ENCODE results near the gene KCND2. TPM values are rescaled to one million over a fixed set of nuclear protein-coding genes. Genes with fewer than 3 reads are reported as not detected.
A peak's percentile ranks its signal among the peaks of the same experiment; 100 is the strongest.

KCND2 gene
- total RNA-seq, 1 experiment from 2014 or later: not detected

DNA sequence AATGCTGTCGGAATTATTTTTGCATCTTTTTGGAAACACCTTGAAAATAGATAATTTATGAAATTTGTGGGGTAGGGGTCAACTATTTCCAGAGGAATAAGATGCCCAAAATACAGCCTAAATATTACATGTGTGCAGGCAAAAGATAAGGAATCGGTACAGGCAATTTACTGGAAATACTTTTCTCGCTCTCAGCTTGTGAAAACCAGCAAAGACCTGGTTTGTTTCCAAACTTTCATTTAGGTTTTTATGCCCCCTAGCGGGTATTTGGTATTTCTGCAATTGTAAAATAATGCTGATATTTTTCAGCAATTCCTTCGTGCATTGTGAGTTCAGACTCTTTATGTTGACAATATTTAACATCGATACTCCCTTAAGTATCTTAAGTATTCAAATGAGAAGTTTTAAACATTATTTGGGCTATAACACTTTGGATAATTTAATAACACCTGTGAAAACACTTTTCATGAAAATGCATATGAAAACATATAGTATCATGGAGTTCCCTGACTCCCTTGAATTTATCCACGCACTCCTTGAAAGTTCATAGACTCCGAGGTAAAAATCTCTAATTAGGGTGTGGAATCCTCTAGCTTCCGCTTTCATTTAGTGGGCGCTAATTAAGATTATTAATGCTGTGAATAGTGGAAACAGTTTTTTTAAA lies 452.5 kb downstream of the KCND2 start:
- Histone ChIP-seq H3K9ac (ENCODE audit: low read length) (no peak overlapping the region), H2AFZ (ENCODE audit: low read length) (no peak overlapping the region), H4K20me1 (ENCODE audit: insufficient read depth, low read depth, low read length) (no peaks in the 10 kb centered on the region), H3K9me2 (replicated peaks; ENCODE audit: insufficient read depth, low read length) (no peaks in the 10 kb centered on the region), H3K4me1 (ENCODE audit: low read length) (no peaks in the 10 kb centered on the region), H3K4me2 (ENCODE audit: low read depth, low read length, poor library complexity, severe bottlenecking) (no peak overlapping the region), H3K9me3 (ENCODE audit: low read length) (no peaks in the 10 kb centered on the region), H3K27me3 (ENCODE audit: low read length) (no peaks in the 10 kb centered on the region), H3K4me3 (ENCODE audit: low read length) (no peak overlapping the region), H3K27ac (ENCODE audit: low read length) (no peak overlapping the region), H3K79me2 (ENCODE audit: low read length) (no peaks in the 10 kb centered on the region), H3K36me3 (ENCODE audit: insufficient read depth, low read length) (no peaks in the 10 kb centered on the region)
- peak; percentile 68 for DNase-seq

DNA sequence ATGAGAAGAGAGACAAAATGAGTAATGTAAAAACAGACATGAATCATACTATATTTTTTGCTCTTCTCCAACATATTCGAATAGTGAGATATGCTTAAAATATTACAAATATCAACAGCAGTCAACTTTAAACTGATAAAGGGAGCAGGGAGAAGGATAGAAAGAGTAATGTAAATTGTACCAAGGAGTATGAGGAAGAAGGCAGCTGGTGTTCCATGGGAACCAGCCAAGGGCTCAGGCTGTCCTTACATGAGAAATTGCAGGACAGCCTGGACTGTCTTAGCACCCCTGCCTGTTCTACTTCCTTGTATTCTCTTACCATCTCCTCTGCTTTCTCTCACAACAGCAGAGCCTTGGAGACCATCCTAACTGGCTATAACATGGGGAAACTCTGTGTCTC lies 456.3 kb downstream of the KCND2 start:
- H3K9me2 ChIP-seq (replicated peaks; ENCODE audit: insufficient read depth, low read length): no peaks in the 10 kb centered on the region
- H3K4me2 ChIP-seq (ENCODE audit: low read depth, low read length, poor library complexity, severe bottlenecking): no peak overlapping the region
- H3K4me3 ChIP-seq (ENCODE audit: low read length): no peak overlapping the region
- H3K9ac ChIP-seq (ENCODE audit: low read length): no peak overlapping the region
- no peaks in the 10 kb centered on the region for H3K27me3 ChIP-seq (ENCODE audit: low read length)
- no peaks in the 10 kb centered on the region for H3K9me3 ChIP-seq (ENCODE audit: low read length)
- no peaks in the 10 kb centered on the region for H3K79me2 ChIP-seq (ENCODE audit: low read length)
- H3K4me1 ChIP-seq (ENCODE audit: low read length): no peaks in the 10 kb centered on the region
- H3K27ac ChIP-seq (ENCODE audit: low read length): no peak overlapping the region
- no peak overlapping the region for H2AFZ ChIP-seq (ENCODE audit: low read length)
- no peak for DNase-seq
- H4K20me1 ChIP-seq (ENCODE audit: insufficient read depth, low read depth, low read length): no peaks in the 10 kb centered on the region
- no peaks in the 10 kb centered on the region for H3K36me3 ChIP-seq (ENCODE audit: insufficient read depth, low read length)

DNA sequence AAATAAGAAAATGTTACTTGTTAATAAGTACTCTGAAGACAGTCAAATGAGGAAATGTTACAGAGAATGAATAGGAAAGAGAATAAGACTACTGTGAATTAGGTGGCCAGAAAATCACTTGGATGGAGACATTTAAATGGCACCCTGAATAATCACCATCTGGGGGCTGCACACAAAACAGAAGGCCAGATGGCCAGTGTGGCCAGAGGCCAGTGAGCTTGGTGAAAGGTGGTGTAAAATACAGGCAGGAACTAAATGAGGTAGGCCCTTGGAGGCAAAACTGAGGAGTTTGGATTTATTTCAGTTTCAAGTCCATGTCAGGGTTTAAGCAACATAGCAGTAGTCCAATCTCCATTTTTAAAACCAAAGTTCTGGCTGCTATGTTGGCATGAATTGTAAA lies 458.3 kb downstream of the KCND2 start:
- no peak overlapping the region for H3K9ac ChIP-seq (ENCODE audit: low read length)
- no peaks in the 10 kb centered on the region for H3K79me2 ChIP-seq (ENCODE audit: low read length)
- H3K9me3 ChIP-seq (ENCODE audit: low read length): no peaks in the 10 kb centered on the region
- no peaks in the 10 kb centered on the region for H4K20me1 ChIP-seq (ENCODE audit: insufficient read depth, low read depth, low read length)
- no peaks in the 10 kb centered on the region for H3K36me3 ChIP-seq (ENCODE audit: insufficient read depth, low read length)
- H3K9me2 ChIP-seq (replicated peaks; ENCODE audit: insufficient read depth, low read length): no peaks in the 10 kb centered on the region
- no peak overlapping the region for H3K4me3 ChIP-seq (ENCODE audit: low read length)
- DNase-seq: no peak
- H3K27ac ChIP-seq (ENCODE audit: low read length): no peak overlapping the region
- H2AFZ ChIP-seq (ENCODE audit: low read length): no peak overlapping the region
- H3K4me2 ChIP-seq (ENCODE audit: low read depth, low read length, poor library complexity, severe bottlenecking): no peak overlapping the region
- H3K27me3 ChIP-seq (ENCODE audit: low read length): no peaks in the 10 kb centered on the region
- H3K4me1 ChIP-seq (ENCODE audit: low read length): no peaks in the 10 kb centered on the region

DNA sequence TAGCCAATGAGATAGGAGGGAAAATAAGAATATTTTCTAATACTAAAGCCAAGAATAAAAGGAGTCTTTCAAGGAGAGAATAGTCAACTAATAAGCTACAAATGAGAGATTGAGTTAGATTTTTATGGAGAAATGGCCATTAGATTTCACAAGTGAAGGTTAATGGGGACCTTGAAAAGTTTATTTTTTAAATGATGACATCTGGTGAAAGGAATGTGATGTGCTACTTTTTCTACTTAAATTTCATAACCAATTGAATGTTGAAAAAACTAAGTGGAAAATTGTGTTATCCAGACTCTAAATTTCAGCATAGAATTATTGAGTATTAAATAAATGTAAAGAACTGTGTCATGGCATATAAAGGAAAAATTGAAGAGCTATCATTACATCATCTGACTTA lies 459.3 kb downstream of the KCND2 start:
- Histone ChIP-seq H3K4me2 (ENCODE audit: low read depth, low read length, poor library complexity, severe bottlenecking) (no peak overlapping the region), H3K9me2 (replicated peaks; ENCODE audit: insufficient read depth, low read length) (no peaks in the 10 kb centered on the region), H3K9ac (ENCODE audit: low read length) (no peak overlapping the region), H3K27me3 (ENCODE audit: low read length) (no peaks in the 10 kb centered on the region), H3K4me3 (ENCODE audit: low read length) (no peak overlapping the region), H3K79me2 (ENCODE audit: low read length) (no peaks in the 10 kb centered on the region), H2AFZ (ENCODE audit: low read length) (no peak overlapping the region), H4K20me1 (ENCODE audit: insufficient read depth, low read depth, low read length) (no peaks in the 10 kb centered on the region), H3K9me3 (ENCODE audit: low read length) (no peaks in the 10 kb centered on the region), H3K27ac (ENCODE audit: low read length) (no peak overlapping the region), H3K36me3 (ENCODE audit: insufficient read depth, low read length) (no peaks in the 10 kb centered on the region), H3K4me1 (ENCODE audit: low read length) (no peaks in the 10 kb centered on the region)
- no peak for DNase-seq

- Histone ChIP-seq H3K27ac (ENCODE audit: low read length) (no peak overlapping the region), H3K9me2 (replicated peaks; ENCODE audit: insufficient read depth, low read length) (no peaks in the 10 kb centered on the region), H2AFZ (ENCODE audit: low read length) (no peak overlapping the region), H3K27me3 (ENCODE audit: low read length) (no peaks in the 10 kb centered on the region), H3K9me3 (ENCODE audit: low read length) (no peaks in the 10 kb centered on the region), H3K9ac (ENCODE audit: low read length) (no peak overlapping the region), H3K36me3 (ENCODE audit: insufficient read depth, low read length) (no peaks in the 10 kb centered on the region), H4K20me1 (ENCODE audit: insufficient read depth, low read depth, low read length) (no peaks in the 10 kb centered on the region), H3K4me1 (ENCODE audit: low read length) (no peaks in the 10 kb centered on the region), H3K4me3 (ENCODE audit: low read length) (no peak overlapping the region), H3K79me2 (ENCODE audit: low read length) (no peaks in the 10 kb centered on the region), H3K4me2 (ENCODE audit: low read depth, low read length, poor library complexity, severe bottlenecking) (no peak overlapping the region)
- DNase-seq: no peak
Measured at GRCh38 chr7:120733143-120733542, 460.2 kb downstream of the KCND2 start.

- Histone ChIP-seq H3K27me3 (ENCODE audit: low read length) (no peaks in the 10 kb centered on the region), H2AFZ (ENCODE audit: low read length) (no peak overlapping the region)
- no peak for DNase-seq
Measured at GRCh38 chr7:120733835-120734234, 460.9 kb downstream of the KCND2 start.

GRCh38 chr7:120735791-120736190 lies 462.8 kb downstream of the KCND2 start:
- no peaks in the 10 kb centered on the region for H4K20me1 ChIP-seq (ENCODE audit: insufficient read depth, low read depth, low read length)
- H3K4me3 ChIP-seq (ENCODE audit: low read length): no peak overlapping the region

More at GRCh38 chr7:120733835-120734234, 460.9 kb downstream of the KCND2 start:
- no peak overlapping the region for H3K4me3 ChIP-seq (ENCODE audit: low read length)
- H3K4me1 ChIP-seq (ENCODE audit: low read length): no peaks in the 10 kb centered on the region
- H3K79me2 ChIP-seq (ENCODE audit: low read length): no peaks in the 10 kb centered on the region
- H3K9me3 ChIP-seq (ENCODE audit: low read length): no peaks in the 10 kb centered on the region
- H3K4me2 ChIP-seq (ENCODE audit: low read depth, low read length, poor library complexity, severe bottlenecking): no peak overlapping the region
- H3K9me2 ChIP-seq (replicated peaks; ENCODE audit: insufficient read depth, low read length): no peaks in the 10 kb centered on the region
- H3K36me3 ChIP-seq (ENCODE audit: insufficient read depth, low read length): no peaks in the 10 kb centered on the region
- H4K20me1 ChIP-seq (ENCODE audit: insufficient read depth, low read depth, low read length): no peaks in the 10 kb centered on the region
- H3K9ac ChIP-seq (ENCODE audit: low read length): no peak overlapping the region
- H3K27ac ChIP-seq (ENCODE audit: low read length): no peak overlapping the region

DNA sequence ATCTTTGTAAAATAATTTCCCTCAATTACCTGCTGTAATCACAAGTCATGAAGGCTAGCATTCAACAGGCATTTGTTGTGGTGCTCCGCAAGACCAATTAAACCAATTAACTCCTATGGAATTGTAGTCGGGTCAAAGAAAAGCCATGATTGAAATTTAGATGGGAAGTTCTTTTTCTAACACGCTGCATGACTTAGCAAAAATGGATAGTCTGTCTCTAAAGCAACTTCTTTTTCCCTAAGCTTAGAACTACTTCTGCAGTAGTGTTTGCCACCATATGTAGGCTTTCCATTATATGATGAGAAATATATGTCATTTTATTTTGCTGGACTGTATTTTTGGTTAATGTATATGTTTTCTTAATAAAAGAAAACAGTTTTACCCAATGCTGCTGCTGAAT lies 465.8 kb downstream of the KCND2 start:
- H3K4me3 ChIP-seq (ENCODE audit: low read length): no peak overlapping the region
- no peaks in the 10 kb centered on the region for H3K36me3 ChIP-seq (ENCODE audit: insufficient read depth, low read length)
- no peaks in the 10 kb centered on the region for H3K9me2 ChIP-seq (replicated peaks; ENCODE audit: insufficient read depth, low read length)
- no peak overlapping the region for H3K27ac ChIP-seq (ENCODE audit: low read length)
- H3K9me3 ChIP-seq (ENCODE audit: low read length): no peaks in the 10 kb centered on the region
- H4K20me1 ChIP-seq (ENCODE audit: insufficient read depth, low read depth, low read length): no peaks in the 10 kb centered on the region
- no peaks in the 10 kb centered on the region for H3K79me2 ChIP-seq (ENCODE audit: low read length)
- no peak overlapping the region for H3K4me2 ChIP-seq (ENCODE audit: low read depth, low read length, poor library complexity, severe bottlenecking)
- no peak for DNase-seq
- no peaks in the 10 kb centered on the region for H3K27me3 ChIP-seq (ENCODE audit: low read length)
- no peaks in the 10 kb centered on the region for H3K4me1 ChIP-seq (ENCODE audit: low read length)
- no peak overlapping the region for H3K9ac ChIP-seq (ENCODE audit: low read length)
- H2AFZ ChIP-seq (ENCODE audit: low read length): no peak overlapping the region

More at GRCh38 chr7:120735791-120736190, 462.8 kb downstream of the KCND2 start:
- Histone ChIP-seq H2AFZ (ENCODE audit: low read length) (no peak overlapping the region), H3K9me3 (ENCODE audit: low read length) (no peaks in the 10 kb centered on the region), H3K9ac (ENCODE audit: low read length) (no peak overlapping the region), H3K4me1 (ENCODE audit: low read length) (no peaks in the 10 kb centered on the region), H3K79me2 (ENCODE audit: low read length) (no peaks in the 10 kb centered on the region), H3K27ac (ENCODE audit: low read length) (no peak overlapping the region), H3K27me3 (ENCODE audit: low read length) (no peaks in the 10 kb centered on the region), H3K36me3 (ENCODE audit: insufficient read depth, low read length) (no peaks in the 10 kb centered on the region), H3K4me2 (ENCODE audit: low read depth, low read length, poor library complexity, severe bottlenecking) (no peak overlapping the region), H3K9me2 (replicated peaks; ENCODE audit: insufficient read depth, low read length) (no peaks in the 10 kb centered on the region)
- no peak for DNase-seq
